OCI-LY1 (cell line): Measurements from ENCODE around the gene ST7L.

Source experiments
- CTCF ChIP-seq: fragments of 200-600 bp; sonication (generic), shearing (Covaris generic); IDR thresholded peaks from 2 replicates; pipeline ENCODE4 v1.5.1; 2017; ENCODE audit warnings: mild to moderate bottlenecking, antibody characterized with exemption, low read length, moderate library complexity, mixed read lengths
- EZH2 ChIP-seq: fragments of 200-600 bp; sonication (generic), shearing (Covaris generic); IDR thresholded peaks from 2 replicates; pipeline ENCODE4 v1.8.0; 2017; ENCODE audit warnings: borderline replicate concordance, mixed run types, mild to moderate bottlenecking, antibody characterized with exemption, low read length, moderate library complexity, mixed read lengths

DNA sequence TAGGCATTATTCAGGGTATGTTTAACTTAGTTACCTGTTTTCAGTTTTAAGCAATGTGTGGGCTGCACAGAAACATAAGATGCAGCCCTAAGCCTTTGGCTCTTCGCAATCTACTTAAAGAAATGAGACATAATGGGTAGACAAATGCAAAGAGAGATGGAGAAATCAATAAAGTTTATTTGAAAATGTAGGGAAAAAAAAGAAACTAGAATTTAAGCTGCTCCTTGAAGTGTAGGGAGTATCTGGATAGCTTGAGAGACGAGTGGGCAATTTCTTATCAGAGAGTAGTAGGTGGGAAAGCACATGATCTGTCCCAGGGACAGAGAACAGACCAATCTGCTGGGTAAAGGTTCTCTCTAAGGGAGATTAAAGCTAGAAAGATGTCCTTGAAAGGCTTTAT lies 101.3 kb downstream of the ST7L start:
- no peak for TF ChIP-seq CTCF
- no peak for TF ChIP-seq EZH2
